K562 (cell line): ENCODE measurements around the gene PIN1. TPM values are rescaled to one million over a fixed set of nuclear protein-coding genes. Genes with fewer than 3 reads are reported as not detected.
A peak's percentile ranks its signal among the peaks of the same experiment; 100 is the strongest.

Experiments
- ATAC-seq: fragments of 200-7000 bp; cut with Tn5 transposase; 3 replicates; pipeline ENCODE4 v1.9.1; 2020; ENCODE audit warnings: moderate library complexity
- BruUV-seq: library from RNA; stranded (reverse); fragments of 400-500 nt; replicated peaks from 2 replicates; lab custom pipeline; 2021; lab: Mats Ljungman, UMichigan
- CTCF ChIA-PET: fragments of 300-600 bp; formaldehyde crosslinking; extraction: SDS; loops from one replicate; lab custom pipeline; 2021; ENCODE audit warnings: low intra/inter-chr PET ratio; lab: Yijun Ruan, JAX
- POLR2A ChIA-PET: fragments of 300-600, 350-650 bp; sonication (Branson Sonifier 250); formaldehyde crosslinking; extraction: SDS; loops from one replicate; lab custom pipeline; 2021; ENCODE audit warnings: antibody characterized with exemption, inconsistent platforms; lab: Yijun Ruan, JAX
- DNase-seq, 4 experiments: peaks; one replicate each; pipeline versions ENCODE4 v3.0.0 to v3.0.0-alpha.2; 2011 to 2018; ENCODE audit warnings: low spot score in 3 of 4, mixed read lengths in 3 of 4; ENCODE audit errors: extremely low read depth in 1 of 4
- FAIRE-seq: peaks from 2 replicates; lab custom pipeline; 2011; peaks lifted over from hg19 to GRCh38; lab: Jason Lieb, UNC
- H2AFZ ChIP-seq: 2 replicates; pipeline ENCODE4 v1.6.0; 2011; ENCODE audit warnings: low read depth, low read length, control low read depth, inconsistent platforms
- H3K27ac ChIP-seq: fragments of 200-600 bp; 3 replicates; pipeline ENCODE4 v1.8.0; 2011; ENCODE audit warnings: low read depth, mild to moderate bottlenecking, control low read depth, inconsistent platforms, low read length, moderate library complexity, mixed read lengths; ENCODE audit errors: extremely low read depth
- H3K27me3 ChIP-seq, 2 experiments: fragments of 300-600 bp in 1 of 2; 2 replicates in 1 of 2; 3 replicates in 1 of 2; pipeline versions ENCODE4 v1.6.0 to v1.8.0; 2011; ENCODE audit warnings: inconsistent platforms in 2 of 2, low read length in 2 of 2, mild to moderate bottlenecking in 1 of 2, mixed read lengths in 1 of 2, moderate library complexity in 1 of 2; ENCODE audit not compliant: control insufficient read depth in 2 of 2, insufficient read depth in 2 of 2
- H3K36me3 ChIP-seq: fragments of 300-600 bp; 3 replicates; pipeline ENCODE4 v1.8.0; 2011; ENCODE audit warnings: mild to moderate bottlenecking, low read length, inconsistent platforms; ENCODE audit not compliant: control insufficient read depth, insufficient read depth
- H3K4me1 ChIP-seq, 2 experiments: fragments of 200-600 bp in 1 of 2; replicated peaks in 1 of 2; 2 replicates in 1 of 2; 3 replicates in 1 of 2; pipeline versions ENCODE4 v1.5.1 to v1.8.0; 2011; ENCODE audit warnings: inconsistent platforms in 2 of 2, low read length in 2 of 2, mild to moderate bottlenecking in 1 of 2, mixed read lengths in 1 of 2, moderate library complexity in 1 of 2; ENCODE audit not compliant: control insufficient read depth in 2 of 2, insufficient read depth in 2 of 2
- H3K4me2 ChIP-seq: 2 replicates; pipeline ENCODE4 v1.6.1; 2011; ENCODE audit warnings: low read length, control low read depth, inconsistent platforms, mixed read lengths; ENCODE audit not compliant: insufficient read depth
- H3K4me3 ChIP-seq: fragments of 200-600 bp; sonication (generic), shearing (Covaris generic); 2 replicates; pipeline ENCODE4 v1.5.1; 2016; ENCODE audit warnings: control low read depth, inconsistent platforms
- H3K79me2 ChIP-seq: fragments of 200-600 bp; 3 replicates; pipeline ENCODE4 v1.8.0; 2011; ENCODE audit warnings: low read length, inconsistent platforms; ENCODE audit not compliant: control insufficient read depth, insufficient read depth
- H3K9ac ChIP-seq, 2 experiments: 2 replicates each; pipeline versions ENCODE4 v1.6.0 to v1.6.1; 2011; ENCODE audit warnings: low read depth in 2 of 2, low read length in 2 of 2, control low read depth in 1 of 2, inconsistent platforms in 1 of 2, mild to moderate bottlenecking in 1 of 2, mixed read lengths in 1 of 2; ENCODE audit not compliant: insufficient read depth in 1 of 2
- H3K9me1 ChIP-seq: one replicate; pipeline ENCODE4 v1.6.0; 2011; ENCODE audit warnings: inconsistent platforms, mild to moderate bottlenecking, low read length, moderate library complexity; ENCODE audit not compliant: control insufficient read depth, insufficient read depth
- H3K9me3 ChIP-seq: replicated peaks from 2 replicates; pipeline ENCODE4 v1.5.1; 2011; ENCODE audit warnings: low read depth, low read length, inconsistent platforms; ENCODE audit not compliant: control insufficient read depth, insufficient read depth
- H4K20me1 ChIP-seq: replicated peaks from 2 replicates; pipeline ENCODE4 v1.6.1; 2011; ENCODE audit warnings: low read length, inconsistent platforms, mixed read lengths; ENCODE audit not compliant: control insufficient read depth, insufficient read depth
- CEBPG ChIP-seq, 3 experiments: fragments of 200-800 bp in 1 of 3; sonication (Bioruptor generic) in 1 of 3; sonication (generic) in 1 of 3; formaldehyde crosslinking in 1 of 3; IDR thresholded peaks in 2 of 3; conservative IDR thresholded peaks in 1 of 3; 2 replicates each; pipeline versions ENCODE4 v1.6.1 to v1.8.0; 2016 to 2022; ENCODE audit warnings: missing compliant biosample characterization in 2 of 3, missing genetic modification characterization in 2 of 3, mild to moderate bottlenecking in 1 of 3, missing genetic modification reagents in 1 of 3
- KDM4B ChIP-seq, 2 experiments: fragments of 450-650 bp in 1 of 2; sonication (generic) in 1 of 2; IDR thresholded peaks; 2 replicates each; pipeline ENCODE4 v1.6.1; 2016 to 2017; ENCODE audit warnings: borderline replicate concordance in 2 of 2, antibody characterized with exemption in 1 of 2, low read depth in 1 of 2, mild to moderate bottlenecking in 1 of 2
- MAX ChIP-seq: sonication (generic); formaldehyde crosslinking; IDR thresholded peaks from 2 replicates; pipeline ENCODE4 v1.9.0; 2022; ENCODE audit warnings: mild to moderate bottlenecking, missing genetic modification reagents
- MED1 ChIP-seq: sonication (generic); formaldehyde crosslinking; IDR thresholded peaks from 2 replicates; pipeline ENCODE4 v1.8.1; 2023; ENCODE audit warnings: missing genetic modification reagents, borderline replicate concordance
- NFXL1 ChIP-seq: fragments of 450-650 bp; formaldehyde crosslinking; IDR thresholded peaks from 2 replicates; pipeline ENCODE4 v1.4.0; 2021; ENCODE audit warnings: mild to moderate bottlenecking
- TCF7L2 ChIP-seq: fragments of 150-350 bp; IDR thresholded peaks from 2 replicates; pipeline ENCODE4 v1.6.1; 2016; ENCODE audit warnings: low read depth, mild to moderate bottlenecking, low read length, moderate library complexity
- THRAP3 ChIP-seq: fragments of 450-650 bp; IDR thresholded peaks from 2 replicates; pipeline ENCODE4 v1.6.1; 2016; ENCODE audit warnings: mild to moderate bottlenecking, inconsistent platforms, borderline replicate concordance
- TRIM28 ChIP-seq: fragments of 450-650 bp; IDR thresholded peaks from 2 replicates; pipeline ENCODE4 v1.6.1; 2017
- ZNF24 ChIP-seq: fragments of 450-650 bp; IDR thresholded peaks from 2 replicates; pipeline ENCODE4 v1.6.1; 2016
- ZNF384 ChIP-seq: IDR thresholded peaks from 2 replicates; pipeline ENCODE4 v1.6.1; 2012; ENCODE audit warnings: low read depth, low read length, improper control_type of control experiment
- WGBS: fragments of 100-300 bp; shearing (Covaris generic); methylation state at CpG from one replicate; pipeline ENCODE4 v1.1.6; 2016; ENCODE audit warnings: low coverage, mixed read lengths; ENCODE audit not compliant: insufficient coverage; ENCODE audit errors: missing lambda C conversion rate; 5-methylcytosine and 5-hydroxymethylcytosine counted together
- in situ Hi-C: fragments of 300-500 bp; cut with MboI; formaldehyde crosslinking; loops from 4 replicates; pipeline ENCODE4 v1.15.0; 2018; ENCODE audit warnings: inconsistent platforms, mixed read lengths
- intact Hi-C: fragments of 100-400 bp; cut with micrococcal nuclease; formaldehyde crosslinking; loops from 2 replicates; pipeline ENCODE4 v1.14.2; 2022
- polyA plus RNA-seq, 8 experiments: library from polyadenylated mRNA; depleted of rRNA in 4 of 8; stranded (reverse) in 5 of 8; unstranded in 3 of 8; fragments of >200 nt; fragmentation: Nextera tagmentation in 2 of 8; fragmentation: Illumina TruSeq in 1 of 8; extraction: Ambion mirVana in 2 of 8; extraction: Trizol in 1 of 8; gene quantifications; 2 replicates each; pipeline versions ENCODE4 v1.2.1 to v1.2.3, GENCODE V29; 2011 to 2014; ENCODE audit warnings: inconsistent platforms in 1 of 8, missing spikeins in 1 of 8
- total RNA-seq, 7 experiments: library from RNA; depleted of rRNA in 6 of 7; stranded (reverse); fragments of >200 nt in 6 of 7; fragmentation: Illumina TruSeq in 2 of 7; extraction: Trizol in 2 of 7; gene quantifications; 2 replicates each; pipeline versions ENCODE4 v1.2.1 to v1.2.3, GENCODE V29; 2011 to 2021; ENCODE audit warnings: low replicate concordance in 1 of 7
- TF ChIP-seq, protein P1 (sequence below): sonication (generic); formaldehyde crosslinking; IDR thresholded peaks from 2 replicates; pipeline ENCODE4 v1.8.0; 2023; ENCODE audit warnings: mild to moderate bottlenecking, missing genetic modification reagents
- TF ChIP-seq, protein P2 (sequence below): sonication (generic); formaldehyde crosslinking; IDR thresholded peaks from 2 replicates; pipeline ENCODE4 v1.8.0; 2023; ENCODE audit warnings: mild to moderate bottlenecking, missing genetic modification reagents
- TF ChIP-seq, protein P3 (sequence below), 2 experiments: fragments of 450-650 bp; IDR thresholded peaks; 2 replicates each; pipeline ENCODE4 v1.6.1; 2016

The PIN1 gene
- total and polyA plus RNA-seq, 9 of the 15 experiments (the other 6 are each of a cell fraction or from before 2014, with no cell fraction given) = 1.6 to 178 (median 42.5) TPM

DNA sequence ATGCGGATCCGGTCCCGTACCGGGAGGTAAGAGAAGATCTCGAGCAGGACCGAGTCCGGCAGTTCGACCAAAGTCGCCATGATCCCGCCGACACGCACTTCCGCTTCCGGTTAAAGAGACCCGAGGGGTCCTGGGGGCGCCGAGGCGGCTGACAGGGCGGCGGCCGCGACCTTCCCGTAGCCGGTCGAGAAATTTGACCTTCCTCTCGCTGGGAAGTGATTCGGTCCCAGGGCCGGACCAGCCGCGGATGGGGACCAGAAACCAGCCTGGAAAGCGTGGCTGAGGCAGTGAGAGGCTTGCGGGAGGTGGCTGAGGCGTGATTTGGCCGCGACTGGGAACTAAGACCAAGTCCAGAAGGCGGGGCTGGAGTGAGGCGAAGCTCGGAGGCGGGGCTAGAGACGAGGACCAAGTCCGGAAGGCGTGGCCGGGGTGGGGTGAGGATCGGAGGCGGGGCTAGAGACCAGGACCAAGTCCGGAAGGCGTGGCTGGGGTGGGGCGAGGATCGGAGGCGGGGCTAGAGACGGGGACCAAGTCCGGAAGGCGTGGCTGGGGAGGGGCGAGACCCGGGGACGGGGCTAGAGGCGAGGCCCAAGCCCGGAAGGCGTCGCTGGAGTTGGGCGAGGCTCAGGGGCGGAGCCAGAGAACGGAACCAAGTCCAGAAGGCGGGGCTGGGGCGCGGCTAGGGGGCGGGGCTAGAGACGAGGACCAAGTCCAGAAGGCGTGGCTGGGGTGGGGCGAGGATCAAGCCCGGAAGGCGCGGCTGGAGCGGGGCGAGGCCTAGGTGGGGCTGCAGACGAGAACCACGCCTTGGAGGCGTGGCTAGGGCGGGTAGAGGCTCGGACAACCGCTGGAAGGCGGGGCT, 16.2 kb upstream of the PIN1 start, which contains the start of gene FBXL12:
Gene FBXL12 (minus strand): TSS at position 346 of the 862 bp plus-strand sequence. CDS start 266 bp downstream, at position 80.
- WGBS = 1% methylated on average over 62 of the region's 82 CpGs
- Histone ChIP-seq H3K9me1 (no peaks in the 10 kb centered on the region), H3K4me2 (peak within 1 kb of the TSS; percentile 97), H3K4me3 (peak within 1 kb of the TSS; percentile 100), H3K9me3 (peaks cover 13% of the 10 kb centered on the region), H3K27me3 (no peaks in the 10 kb centered on the region), H2AFZ (peak within 1 kb of the TSS; percentile 99), H3K79me2 (peaks cover 32% of the 10 kb centered on the region), H3K27ac (peak within 1 kb of the TSS; percentile 87), H3K36me3 (peaks cover 20% of the 10 kb centered on the region; the same call in 2 of the 3 replicates), H3K4me1 (peaks cover 14 to 19% of the 10 kb centered on the region in 2 experiments; a peak in 4 of 5 replicates), H4K20me1 (0 out of 2 replicates have a peak, but pooled peaks cover 4% of the 10 kb centered on the region), H3K9ac (peak within 1 kb of the TSS; percentile 91 to 97)
- BruUV-seq = no TSS peak
- DNase-seq (peak; percentile 93 to 100 (median 95)), FAIRE-seq (peak; percentile 95), ATAC-seq (peak; percentile 94)
- ChIA-PET POLR2A (interaction anchor here (0.5 to 1.0 kb wide), 6 partner anchors 8 to 240 kb away, joined by 3 to 8 read pairs (median 3); no protein-coding TSS in a partner anchor), CTCF (no interaction called here)
- intact Hi-C loops = no loop called here
- in situ Hi-C loops = no loop called here
- TF ChIP-seq THRAP3 (no peak), MED1 (CRISPR knock-in tag) (no peak), NFXL1 (CRISPR knock-in tag) (no peak), CEBPG (CRISPR knock-in tag; IDR thresholded peaks at IDR 0.05) (0 out of 2 replicates have a peak, but pooled peaks have one; percentile 32), CEBPG (tag; conservative IDR thresholded peaks at IDR 0.05 in 1 of 2, IDR thresholded peaks at IDR 0.05 in 1 of 2) (no peak), ZNF384 (no peak), TCF7L2 (no peak), TRIM28 (0 out of 2 replicates have a peak, but pooled peaks have one; percentile 49), KDM4B (IDR thresholded peaks at IDR 0.05; ENCODE audit: borderline replicate concordance in 2 of 2, low read depth in 1 of 2) (peak in 1 of 2 experiments; percentile 63; a peak in 1 of 4 replicates), MAX (peak; percentile 82), ZNF24 (no peak)
- TF ChIP-seq, protein P1, sequence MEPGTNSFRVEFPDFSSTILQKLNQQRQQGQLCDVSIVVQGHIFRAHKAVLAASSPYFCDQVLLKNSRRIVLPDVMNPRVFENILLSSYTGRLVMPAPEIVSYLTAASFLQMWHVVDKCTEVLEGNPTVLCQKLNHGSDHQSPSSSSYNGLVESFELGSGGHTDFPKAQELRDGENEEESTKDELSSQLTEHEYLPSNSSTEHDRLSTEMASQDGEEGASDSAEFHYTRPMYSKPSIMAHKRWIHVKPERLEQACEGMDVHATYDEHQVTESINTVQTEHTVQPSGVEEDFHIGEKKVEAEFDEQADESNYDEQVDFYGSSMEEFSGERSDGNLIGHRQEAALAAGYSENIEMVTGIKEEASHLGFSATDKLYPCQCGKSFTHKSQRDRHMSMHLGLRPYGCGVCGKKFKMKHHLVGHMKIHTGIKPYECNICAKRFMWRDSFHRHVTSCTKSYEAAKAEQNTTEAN (CRISPR knock-in tag) = no peak
- TF ChIP-seq, protein P2, sequence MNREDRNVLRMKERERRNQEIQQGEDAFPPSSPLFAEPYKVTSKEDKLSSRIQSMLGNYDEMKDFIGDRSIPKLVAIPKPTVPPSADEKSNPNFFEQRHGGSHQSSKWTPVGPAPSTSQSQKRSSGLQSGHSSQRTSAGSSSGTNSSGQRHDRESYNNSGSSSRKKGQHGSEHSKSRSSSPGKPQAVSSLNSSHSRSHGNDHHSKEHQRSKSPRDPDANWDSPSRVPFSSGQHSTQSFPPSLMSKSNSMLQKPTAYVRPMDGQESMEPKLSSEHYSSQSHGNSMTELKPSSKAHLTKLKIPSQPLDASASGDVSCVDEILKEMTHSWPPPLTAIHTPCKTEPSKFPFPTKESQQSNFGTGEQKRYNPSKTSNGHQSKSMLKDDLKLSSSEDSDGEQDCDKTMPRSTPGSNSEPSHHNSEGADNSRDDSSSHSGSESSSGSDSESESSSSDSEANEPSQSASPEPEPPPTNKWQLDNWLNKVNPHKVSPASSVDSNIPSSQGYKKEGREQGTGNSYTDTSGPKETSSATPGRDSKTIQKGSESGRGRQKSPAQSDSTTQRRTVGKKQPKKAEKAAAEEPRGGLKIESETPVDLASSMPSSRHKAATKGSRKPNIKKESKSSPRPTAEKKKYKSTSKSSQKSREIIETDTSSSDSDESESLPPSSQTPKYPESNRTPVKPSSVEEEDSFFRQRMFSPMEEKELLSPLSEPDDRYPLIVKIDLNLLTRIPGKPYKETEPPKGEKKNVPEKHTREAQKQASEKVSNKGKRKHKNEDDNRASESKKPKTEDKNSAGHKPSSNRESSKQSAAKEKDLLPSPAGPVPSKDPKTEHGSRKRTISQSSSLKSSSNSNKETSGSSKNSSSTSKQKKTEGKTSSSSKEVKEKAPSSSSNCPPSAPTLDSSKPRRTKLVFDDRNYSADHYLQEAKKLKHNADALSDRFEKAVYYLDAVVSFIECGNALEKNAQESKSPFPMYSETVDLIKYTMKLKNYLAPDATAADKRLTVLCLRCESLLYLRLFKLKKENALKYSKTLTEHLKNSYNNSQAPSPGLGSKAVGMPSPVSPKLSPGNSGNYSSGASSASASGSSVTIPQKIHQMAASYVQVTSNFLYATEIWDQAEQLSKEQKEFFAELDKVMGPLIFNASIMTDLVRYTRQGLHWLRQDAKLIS (CRISPR knock-in tag) = no peak
- TF ChIP-seq, protein P3, sequence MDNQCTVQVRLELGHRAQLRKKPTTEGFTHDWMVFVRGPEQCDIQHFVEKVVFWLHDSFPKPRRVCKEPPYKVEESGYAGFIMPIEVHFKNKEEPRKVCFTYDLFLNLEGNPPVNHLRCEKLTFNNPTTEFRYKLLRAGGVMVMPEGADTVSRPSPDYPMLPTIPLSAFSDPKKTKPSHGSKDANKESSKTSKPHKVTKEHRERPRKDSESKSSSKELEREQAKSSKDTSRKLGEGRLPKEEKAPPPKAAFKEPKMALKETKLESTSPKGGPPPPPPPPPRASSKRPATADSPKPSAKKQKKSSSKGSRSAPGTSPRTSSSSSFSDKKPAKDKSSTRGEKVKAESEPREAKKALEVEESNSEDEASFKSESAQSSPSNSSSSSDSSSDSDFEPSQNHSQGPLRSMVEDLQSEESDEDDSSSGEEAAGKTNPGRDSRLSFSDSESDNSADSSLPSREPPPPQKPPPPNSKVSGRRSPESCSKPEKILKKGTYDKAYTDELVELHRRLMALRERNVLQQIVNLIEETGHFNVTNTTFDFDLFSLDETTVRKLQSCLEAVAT (IDR thresholded peaks at IDR 0.05) = no peak
